ENCODE data around the gene PHF13. TPM values are rescaled to one million over a fixed set of nuclear protein-coding genes. Genes with fewer than 3 reads are reported as not detected.
A peak's percentile ranks its signal among the peaks of the same experiment; 100 is the strongest.

The PHF13 gene
- total and polyA plus RNA-seq, 9 of the 15 experiments (the other 6 are each of a cell fraction or from before 2014, with no cell fraction given) = 1.8 to 36.1 (median 11.7) TPM

DNA sequence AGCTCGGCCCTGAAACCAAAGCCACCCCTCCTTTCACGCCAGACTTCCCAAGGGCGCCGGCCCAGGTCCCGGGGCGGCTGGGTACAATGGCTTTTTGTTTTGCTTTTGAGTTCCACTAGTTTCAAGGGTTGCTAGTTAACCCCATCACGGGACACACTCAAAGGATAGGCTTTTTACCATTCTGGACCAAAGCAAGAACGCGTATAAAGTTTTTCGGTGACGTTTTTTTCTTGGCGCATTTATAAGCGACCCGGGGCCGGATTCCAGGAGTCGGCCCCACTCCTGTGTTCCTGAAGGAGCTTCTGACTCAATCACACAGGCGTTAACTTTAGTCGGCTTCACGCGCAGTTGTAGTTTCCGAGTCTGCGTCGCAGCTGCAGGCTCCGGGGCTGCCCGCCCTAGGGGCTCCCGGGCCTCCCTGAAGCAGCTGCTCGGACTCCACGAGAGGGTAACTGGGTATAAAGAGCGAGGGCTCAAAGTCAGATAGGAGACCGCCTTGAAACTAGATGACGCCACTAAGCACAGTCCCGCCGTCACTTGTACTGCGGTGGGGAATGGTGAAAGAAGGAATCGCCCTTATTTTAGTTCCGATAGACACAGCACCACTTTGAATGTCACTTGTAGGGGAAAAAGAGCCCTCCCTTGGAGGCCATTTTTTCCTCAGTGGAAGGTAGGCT, 10.2 kb upstream of the PHF13 start (continued):
- no peak for TF ChIP-seq ZNF445 (CRISPR knock-in tag; IDR thresholded peaks at IDR 0.05; ENCODE audit: low read depth)
- TF ChIP-seq, protein P1, sequence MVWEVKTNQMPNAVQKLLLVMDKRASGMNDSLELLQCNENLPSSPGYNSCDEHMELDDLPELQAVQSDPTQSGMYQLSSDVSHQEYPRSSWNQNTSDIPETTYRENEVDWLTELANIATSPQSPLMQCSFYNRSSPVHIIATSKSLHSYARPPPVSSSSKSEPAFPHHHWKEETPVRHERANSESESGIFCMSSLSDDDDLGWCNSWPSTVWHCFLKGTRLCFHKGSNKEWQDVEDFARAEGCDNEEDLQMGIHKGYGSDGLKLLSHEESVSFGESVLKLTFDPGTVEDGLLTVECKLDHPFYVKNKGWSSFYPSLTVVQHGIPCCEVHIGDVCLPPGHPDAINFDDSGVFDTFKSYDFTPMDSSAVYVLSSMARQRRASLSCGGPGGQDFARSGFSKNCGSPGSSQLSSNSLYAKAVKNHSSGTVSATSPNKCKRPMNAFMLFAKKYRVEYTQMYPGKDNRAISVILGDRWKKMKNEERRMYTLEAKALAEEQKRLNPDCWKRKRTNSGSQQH (CRISPR knock-in tag; IDR thresholded peaks at IDR 0.05) = no peak
- peak; percentile 66; the same call in 1 of the 2 replicates for TF ChIP-seq ZFX (CRISPR knock-in tag; IDR thresholded peaks at IDR 0.05)
- no peak for TF ChIP-seq POLR2B (IDR thresholded peaks at IDR 0.05; ENCODE audit: low read depth, partially characterized antibody)
- peak; percentile 45; the same call in 1 of the 2 replicates for TF ChIP-seq POLR2AphosphoS5 (IDR thresholded peaks at IDR 0.05; ENCODE audit: control insufficient read depth, insufficient read depth, low read depth, low read length)
- TF ChIP-seq, protein P2, sequence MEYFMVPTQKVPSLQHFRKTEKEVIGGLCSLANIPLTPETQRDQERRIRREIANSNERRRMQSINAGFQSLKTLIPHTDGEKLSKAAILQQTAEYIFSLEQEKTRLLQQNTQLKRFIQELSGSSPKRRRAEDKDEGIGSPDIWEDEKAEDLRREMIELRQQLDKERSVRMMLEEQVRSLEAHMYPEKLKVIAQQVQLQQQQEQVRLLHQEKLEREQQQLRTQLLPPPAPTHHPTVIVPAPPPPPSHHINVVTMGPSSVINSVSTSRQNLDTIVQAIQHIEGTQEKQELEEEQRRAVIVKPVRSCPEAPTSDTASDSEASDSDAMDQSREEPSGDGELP (CRISPR knock-in tag; IDR thresholded peaks at IDR 0.05; ENCODE audit: borderline replicate concordance) = peak; percentile 61; the same call in 1 of the 2 replicates
- TF ChIP-seq NR4A1 (CRISPR knock-in tag; IDR thresholded peaks at IDR 0.05) = no peak
- TF ChIP-seq NR4A1 (tag; IDR thresholded peaks at IDR 0.05) = no peak

Data from K562 (cell line).